ENCODE results near the gene DIDO1.
"Not testable (repeated sequence)": the region's sequence is repeated elsewhere in the genome, so short reads cannot be mapped to it uniquely, and the experiment has no call there.

The DIDO1 gene

DNA sequence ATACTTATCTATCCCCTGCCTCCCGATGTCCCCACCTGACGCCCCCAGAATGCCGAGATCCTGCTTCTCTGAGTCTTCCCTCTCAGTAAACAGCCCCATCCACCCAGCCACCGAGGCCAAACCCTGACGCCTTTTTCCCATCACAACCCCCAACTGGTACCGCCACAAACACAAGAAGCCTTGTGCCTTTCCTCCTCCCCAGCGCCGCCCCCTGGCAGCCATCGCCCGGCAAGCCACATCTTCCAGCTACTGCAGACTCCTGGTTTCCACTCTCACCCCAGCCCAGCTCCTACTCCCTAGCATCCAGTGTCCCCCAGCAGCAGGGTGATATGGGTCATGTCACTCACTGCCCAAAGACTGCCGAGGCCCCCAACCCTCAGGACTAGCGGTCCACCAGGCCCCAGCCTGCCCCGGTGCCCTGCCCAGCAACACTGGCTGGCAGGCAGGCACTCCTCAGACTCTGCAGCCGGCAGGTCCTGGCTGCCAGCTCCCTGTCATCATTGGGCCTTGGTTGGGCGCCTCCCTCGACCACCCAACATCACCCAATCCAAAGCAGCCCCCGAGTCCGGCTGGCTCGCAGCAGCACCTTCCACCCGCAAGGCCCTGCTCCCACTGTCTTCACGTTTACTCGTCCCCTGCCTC lies 75.9 kb downstream of the DIDO1 start:
- TF ChIP-seq, protein P1, sequence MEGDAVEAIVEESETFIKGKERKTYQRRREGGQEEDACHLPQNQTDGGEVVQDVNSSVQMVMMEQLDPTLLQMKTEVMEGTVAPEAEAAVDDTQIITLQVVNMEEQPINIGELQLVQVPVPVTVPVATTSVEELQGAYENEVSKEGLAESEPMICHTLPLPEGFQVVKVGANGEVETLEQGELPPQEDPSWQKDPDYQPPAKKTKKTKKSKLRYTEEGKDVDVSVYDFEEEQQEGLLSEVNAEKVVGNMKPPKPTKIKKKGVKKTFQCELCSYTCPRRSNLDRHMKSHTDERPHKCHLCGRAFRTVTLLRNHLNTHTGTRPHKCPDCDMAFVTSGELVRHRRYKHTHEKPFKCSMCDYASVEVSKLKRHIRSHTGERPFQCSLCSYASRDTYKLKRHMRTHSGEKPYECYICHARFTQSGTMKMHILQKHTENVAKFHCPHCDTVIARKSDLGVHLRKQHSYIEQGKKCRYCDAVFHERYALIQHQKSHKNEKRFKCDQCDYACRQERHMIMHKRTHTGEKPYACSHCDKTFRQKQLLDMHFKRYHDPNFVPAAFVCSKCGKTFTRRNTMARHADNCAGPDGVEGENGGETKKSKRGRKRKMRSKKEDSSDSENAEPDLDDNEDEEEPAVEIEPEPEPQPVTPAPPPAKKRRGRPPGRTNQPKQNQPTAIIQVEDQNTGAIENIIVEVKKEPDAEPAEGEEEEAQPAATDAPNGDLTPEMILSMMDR (IDR thresholded peaks at IDR 0.05; ENCODE audit: low read depth, low read length): no peak
- DNase-seq (ENCODE audit: extremely low read depth, low read depth): no peak

DNA sequence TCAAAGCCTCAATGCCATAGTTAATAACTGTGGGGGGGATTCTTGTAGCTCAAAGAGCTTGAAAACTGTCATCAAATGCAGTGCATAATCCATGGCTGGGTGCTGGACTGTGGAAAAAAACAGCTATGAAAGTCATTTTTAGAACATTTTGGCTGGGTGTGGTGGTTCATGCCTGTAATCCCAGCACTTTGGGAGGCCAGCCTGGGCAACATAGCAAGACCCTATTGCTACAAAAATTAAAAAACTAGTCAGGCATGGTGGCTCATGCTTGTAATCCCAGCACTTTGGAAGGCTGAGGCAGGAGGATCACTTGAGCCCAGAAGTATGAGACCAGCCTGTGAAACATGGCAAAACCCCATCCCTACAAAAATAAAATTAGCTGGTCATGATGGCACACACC lies 76.9 kb downstream of the DIDO1 start:
- DNase-seq (ENCODE audit: extremely low read depth, low read depth): no peak
- TF ChIP-seq, protein P1 (IDR thresholded peaks at IDR 0.05; ENCODE audit: low read depth, low read length): no peak

DNA sequence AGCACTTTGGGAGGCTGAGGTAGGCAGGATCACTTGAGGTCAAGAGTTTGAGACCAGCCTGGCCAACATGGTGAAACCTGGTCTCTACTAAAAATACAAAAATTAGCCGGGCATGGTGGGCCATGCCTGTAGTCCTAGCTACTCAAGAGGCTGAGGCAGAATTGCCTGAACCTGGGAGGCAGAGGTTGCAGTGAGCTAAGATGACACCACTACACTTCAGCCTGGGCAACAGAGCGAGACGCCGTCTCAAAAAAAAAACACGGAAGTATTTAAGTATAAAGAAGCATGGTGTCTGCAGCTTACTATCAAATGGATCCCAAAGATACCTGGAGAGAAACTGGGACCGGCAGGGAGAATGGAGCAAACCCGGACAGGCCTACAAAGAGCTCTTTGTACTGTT lies 77.4 kb downstream of the DIDO1 start:
- DNase-seq (ENCODE audit: extremely low read depth, low read depth): not testable (repeated sequence)

DNA sequence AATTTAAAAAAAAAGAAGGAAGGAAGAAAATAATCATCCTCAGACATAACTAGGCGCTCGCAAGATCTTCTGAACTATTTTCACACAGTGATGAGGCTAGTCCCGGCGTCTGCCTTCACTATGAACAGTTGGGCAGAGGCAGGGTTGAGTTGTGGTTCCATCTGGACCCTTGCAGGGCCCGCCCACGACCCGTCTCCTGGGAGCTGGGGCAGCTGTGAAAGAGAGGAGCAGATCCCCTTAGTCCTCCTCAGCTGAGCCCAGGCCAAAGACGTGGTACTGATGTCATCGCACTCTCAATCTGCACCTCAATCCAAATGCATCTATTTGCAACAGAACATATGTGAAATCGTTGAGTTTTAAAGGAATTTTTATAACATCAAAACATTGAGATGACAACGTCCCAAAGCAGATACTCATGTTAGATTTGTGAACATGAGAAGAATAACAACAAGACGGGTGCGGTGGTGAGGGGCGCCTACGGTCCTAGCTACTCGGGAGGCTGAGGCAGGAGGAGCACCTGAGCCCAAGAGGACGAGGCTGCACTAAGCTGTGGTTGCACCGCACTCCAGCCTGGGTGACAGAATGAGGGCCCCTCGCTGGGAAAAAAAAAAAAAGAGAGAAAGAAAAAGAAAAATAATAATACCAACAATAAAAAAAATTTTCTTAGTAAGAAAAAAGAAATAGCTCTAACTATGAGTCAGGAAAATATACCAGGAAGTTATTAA lies 80.0 kb downstream of the DIDO1 start:
- TF ChIP-seq, protein P1 (IDR thresholded peaks at IDR 0.05; ENCODE audit: low read depth, low read length): no peak
- DNase-seq (ENCODE audit: extremely low read depth, low read depth): no peak

DNA sequence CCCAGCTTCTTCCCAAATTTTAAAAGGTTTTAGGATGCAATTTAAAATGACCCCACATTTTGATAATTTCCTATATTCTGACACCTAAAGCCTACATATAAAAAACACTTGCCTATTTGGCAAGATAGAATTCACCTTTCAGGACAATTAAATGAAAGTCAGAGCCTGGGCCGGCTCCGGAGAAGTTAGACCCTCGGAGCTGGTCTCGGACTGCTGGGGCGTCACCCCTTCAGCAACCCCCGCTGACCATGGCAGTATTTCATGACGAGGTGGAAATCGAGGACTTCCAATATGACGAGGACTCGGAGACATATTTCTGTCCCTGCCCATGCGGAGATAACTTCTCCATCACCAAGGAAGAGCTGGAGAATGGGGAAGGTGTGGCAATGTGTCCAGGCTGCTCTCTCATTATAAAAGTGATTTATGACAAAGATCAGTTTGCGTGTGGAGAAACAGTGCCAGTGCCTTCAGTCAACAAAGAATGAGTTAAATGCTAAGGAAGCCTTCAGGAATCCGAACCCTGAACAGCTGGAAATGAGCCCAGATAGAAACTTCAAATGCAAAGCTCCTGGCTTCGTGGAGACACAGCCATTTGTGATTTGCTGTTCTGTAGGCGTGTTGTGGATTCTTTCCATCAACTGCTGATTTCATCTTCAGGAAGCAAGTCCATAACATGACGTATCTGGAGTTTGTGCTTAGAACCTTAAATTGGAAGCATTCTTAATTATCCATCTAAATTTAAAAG lies 80.7 kb downstream of the DIDO1 start:
- TF ChIP-seq, protein P1 (IDR thresholded peaks at IDR 0.05; ENCODE audit: low read depth, low read length): no peak
- no peak for DNase-seq (ENCODE audit: extremely low read depth, low read depth)

DNA sequence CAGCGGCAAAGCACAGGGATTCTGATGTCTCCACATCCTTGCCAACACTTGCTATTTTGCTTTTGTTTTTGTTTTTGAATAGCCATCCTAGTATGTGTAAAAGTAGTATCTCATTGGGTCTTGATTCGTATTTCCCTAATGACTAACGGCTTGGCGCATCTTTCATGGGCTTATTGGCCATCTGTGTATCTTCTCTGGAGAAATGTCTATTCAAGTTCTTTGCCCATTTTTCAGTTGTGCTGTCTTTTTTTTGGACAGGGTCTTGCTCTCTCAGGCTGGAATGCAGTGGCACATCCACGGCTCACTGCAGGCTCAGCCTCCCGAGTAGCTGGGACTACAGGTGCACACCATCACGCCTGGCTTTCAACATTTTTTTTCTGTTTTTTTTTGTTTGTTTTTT lies 82.1 kb downstream of the DIDO1 start:
- no peak for DNase-seq (ENCODE audit: extremely low read depth, low read depth)
- TF ChIP-seq, protein P1 (IDR thresholded peaks at IDR 0.05; ENCODE audit: low read depth, low read length): no peak

DNA sequence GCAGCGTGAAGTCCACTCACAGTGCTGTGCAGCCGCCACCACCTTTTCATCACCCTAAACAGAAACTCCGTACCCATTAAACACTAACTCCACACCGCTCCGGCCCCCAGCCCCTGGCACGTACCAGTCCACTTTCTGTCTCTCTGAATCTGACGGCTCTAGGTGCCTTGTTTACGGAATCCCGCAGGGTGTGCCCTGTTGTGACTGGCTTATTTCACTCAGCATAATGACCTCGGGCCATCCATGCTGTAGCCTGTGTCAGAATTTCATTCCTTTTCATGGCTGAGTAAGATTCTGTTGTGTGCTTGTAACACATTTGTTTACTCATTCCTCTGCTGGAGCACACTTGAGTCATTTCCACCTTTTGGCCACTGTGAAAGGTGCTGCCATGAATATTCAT lies 82.6 kb downstream of the DIDO1 start:
- DNase-seq (ENCODE audit: extremely low read depth, low read depth): no peak
- TF ChIP-seq, protein P1 (IDR thresholded peaks at IDR 0.05; ENCODE audit: low read depth, low read length): no peak
